Type B pancreatic cell (in vitro differentiated cells): ENCODE results near the gene CIITA. TPM values are rescaled to one million over a fixed set of nuclear protein-coding genes. Genes with fewer than 3 reads are reported as not detected.

ENCODE experiments used
- DNase-seq: peaks from one replicate; pipeline ENCODE4 v3.0.0; 2021; ENCODE audit warnings: mixed read lengths; ENCODE audit not compliant: unreplicated experiment; ENCODE audit errors: extremely low spot score
- H3K27ac Mint-ChIP-seq: 2 replicates; pipeline ENCODE4 v1.8.0; 2021; ENCODE audit warnings: mild to moderate bottlenecking, mixed read lengths
- H3K27me3 Mint-ChIP-seq: 2 replicates; pipeline ENCODE4 v1.8.0; 2021; ENCODE audit warnings: mixed read lengths
- H3K36me3 Mint-ChIP-seq: 2 replicates; pipeline ENCODE4 v1.8.0; 2021; ENCODE audit warnings: mixed read lengths
- H3K4me1 Mint-ChIP-seq: one replicate; pipeline ENCODE4 v1.8.0; 2021; ENCODE audit warnings: mixed read lengths; ENCODE audit not compliant: unreplicated experiment
- H3K4me3 Mint-ChIP-seq: 2 replicates; pipeline ENCODE4 v1.8.0; 2021; ENCODE audit warnings: mild to moderate bottlenecking, mixed read lengths
- H3K9me3 Mint-ChIP-seq: 2 replicates; pipeline ENCODE4 v1.8.0; 2021; ENCODE audit warnings: mixed read lengths
- CTCF ChIP-seq: fragments of 200-600 bp; sonication (generic); conservative IDR thresholded peaks from 2 replicates; pipeline ENCODE4 v1.5.0; 2021; ENCODE audit warnings: antibody characterized with exemption, mild to moderate bottlenecking
- total RNA-seq: library from RNA; stranded (reverse); gene quantifications from 2 replicates; pipeline ENCODE4 v1.2.1, GENCODE V29; 2021; ENCODE audit warnings: low replicate concordance

The CIITA gene
- total RNA-seq, 1 donor from 2014 or later = not detected

DNA sequence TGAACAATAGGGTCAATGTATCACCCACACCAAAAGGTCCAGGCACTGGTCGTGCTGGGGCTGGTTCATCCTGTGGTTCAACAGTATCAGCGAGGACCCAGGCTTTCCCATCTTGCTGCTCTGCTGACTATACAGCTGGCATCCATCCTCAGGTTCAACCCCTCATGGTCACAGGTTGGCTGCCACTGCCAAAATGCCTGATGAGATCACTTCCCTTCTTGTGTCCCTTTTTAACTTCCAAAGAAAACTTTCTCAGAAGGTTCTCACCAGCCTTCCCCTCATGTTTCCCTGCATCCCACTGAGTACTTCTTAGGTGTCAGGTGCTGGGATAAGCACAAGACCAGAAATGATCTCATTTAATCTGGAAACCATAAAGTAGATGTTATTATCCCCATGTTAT lies 93.1 kb downstream of the CIITA start:
- DNase-seq = no peak
- H3K4me3 Mint-ChIP-seq = no peak overlapping the region
- peaks cover 11% of the 10 kb centered on the region for H3K36me3 Mint-ChIP-seq
- no peaks in the 10 kb centered on the region for H3K9me3 Mint-ChIP-seq
- no peak overlapping the region for H3K27ac Mint-ChIP-seq
- no peaks in the 10 kb centered on the region for H3K27me3 Mint-ChIP-seq
- peaks cover 26% of the 10 kb centered on the region for H3K4me1 Mint-ChIP-seq
- TF ChIP-seq CTCF = no peak

- no peak overlapping the region for H3K4me3 Mint-ChIP-seq
- no peak overlapping the region for H3K27ac Mint-ChIP-seq
- no peaks in the 10 kb centered on the region for H3K27me3 Mint-ChIP-seq
- H3K4me1 Mint-ChIP-seq = peaks cover 27% of the 10 kb centered on the region
- H3K9me3 Mint-ChIP-seq = no peaks in the 10 kb centered on the region
- no peak for DNase-seq
- peaks cover 11% of the 10 kb centered on the region for H3K36me3 Mint-ChIP-seq
- TF ChIP-seq CTCF = peak; percentile 92
Measured at GRCh38 chr16:10971560-10971961, 94.6 kb downstream of the CIITA start.

DNA sequence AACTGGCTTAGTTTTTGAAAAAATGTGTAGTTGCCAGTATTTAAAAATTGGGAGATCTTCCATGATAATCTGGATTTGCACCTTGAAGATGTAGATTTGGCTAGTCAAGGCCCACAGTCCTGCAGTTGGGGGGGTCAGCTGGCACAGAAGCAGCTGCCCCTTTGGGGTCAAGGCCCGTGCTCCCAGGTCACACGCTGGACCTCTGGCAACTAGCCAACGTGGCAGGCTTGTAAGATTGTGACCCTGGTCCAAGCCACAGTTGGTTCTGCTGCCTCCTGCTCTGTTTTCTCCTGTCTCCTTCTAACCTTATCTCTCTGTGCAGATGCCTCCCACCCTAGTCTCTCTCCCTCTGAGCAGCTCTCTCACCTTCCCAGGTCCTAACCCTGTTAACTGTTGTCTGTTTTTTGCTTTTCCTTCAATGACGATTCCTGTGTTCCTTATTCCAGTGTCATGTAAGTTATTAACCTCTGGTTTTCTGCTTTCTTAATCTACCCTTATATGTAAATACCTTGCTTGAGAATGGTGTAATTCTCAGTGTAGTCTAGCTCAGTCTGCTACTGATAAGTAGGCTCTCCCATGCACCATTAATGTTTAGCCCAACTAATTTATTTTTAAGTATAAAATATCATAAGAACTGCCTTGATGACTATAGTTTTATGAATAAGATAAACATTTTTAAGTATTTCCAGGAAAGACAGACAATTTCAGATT lies 95.3 kb downstream of the CIITA start:
- no peak for DNase-seq
- H3K4me3 Mint-ChIP-seq = no peak overlapping the region
- no peaks in the 10 kb centered on the region for H3K27me3 Mint-ChIP-seq
- TF ChIP-seq CTCF = no peak
- peaks cover 11% of the 10 kb centered on the region for H3K36me3 Mint-ChIP-seq
- H3K27ac Mint-ChIP-seq = no peak overlapping the region
- peaks cover 34% of the 10 kb centered on the region for H3K4me1 Mint-ChIP-seq
- H3K9me3 Mint-ChIP-seq = no peaks in the 10 kb centered on the region

GRCh38 chr16:10972819-10973464 lies 95.9 kb downstream of the CIITA start:
- Mint-ChIP-seq H3K27ac (no peak overlapping the region), H3K27me3 (no peaks in the 10 kb centered on the region), H3K9me3 (no peaks in the 10 kb centered on the region), H3K4me3 (no peak overlapping the region), H3K36me3 (peaks cover 11% of the 10 kb centered on the region), H3K4me1 (peaks cover 40% of the 10 kb centered on the region)
- no peak for TF ChIP-seq CTCF
- DNase-seq = no peak

DNA sequence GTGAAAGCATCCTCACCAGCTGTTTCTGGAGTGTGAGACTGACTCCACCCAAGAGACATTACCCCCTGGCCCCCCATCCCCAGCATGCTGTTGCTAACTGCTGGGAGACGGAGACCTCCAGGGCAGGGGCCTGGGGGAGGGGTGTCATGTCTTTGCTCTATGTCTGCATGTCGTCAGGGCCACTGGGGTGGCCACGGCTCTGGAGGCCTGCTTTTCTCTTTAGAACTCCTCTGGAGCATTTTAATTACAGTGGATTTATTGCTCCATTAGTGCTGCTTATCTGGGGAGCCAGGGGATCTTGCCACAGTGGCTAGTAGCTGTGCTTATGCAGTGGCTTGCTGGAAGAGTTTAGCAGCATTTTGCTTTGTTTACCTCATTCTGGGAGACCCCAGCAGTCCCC lies 99.6 kb downstream of the CIITA start:
- H3K27ac Mint-ChIP-seq = no peak overlapping the region
- peaks cover 67% of the 10 kb centered on the region for H3K4me1 Mint-ChIP-seq
- no peaks in the 10 kb centered on the region for H3K9me3 Mint-ChIP-seq
- no peak overlapping the region for H3K4me3 Mint-ChIP-seq
- DNase-seq = no peak
- no peaks in the 10 kb centered on the region for H3K27me3 Mint-ChIP-seq
- no peak for TF ChIP-seq CTCF
- peaks cover 19% of the 10 kb centered on the region for H3K36me3 Mint-ChIP-seq
